ENCODE measurements around the gene C6orf15. TPM values are rescaled to one million over a fixed set of nuclear protein-coding genes. Genes with fewer than 3 reads are reported as not detected.

Gene C6orf15
- total RNA-seq, 1 donor from 2014 or later: not detected

- H3K4me1 Mint-ChIP-seq (ENCODE audit: low read depth, unreplicated experiment): no peaks in the 10 kb centered on the region
- no peak within 1 kb of the TSS for H3K27ac Mint-ChIP-seq (ENCODE audit: unreplicated experiment)
- no peak for DNase-seq
- H3K27me3 Mint-ChIP-seq (ENCODE audit: unreplicated experiment): peaks cover 4% of the 10 kb centered on the region
- TF ChIP-seq CTCF (IDR thresholded peaks at IDR 0.05; ENCODE audit: partially characterized antibody, unreplicated experiment): no peak
- H3K4me3 Mint-ChIP-seq (ENCODE audit: unreplicated experiment): no peak within 1 kb of the TSS
- H3K9me3 Mint-ChIP-seq (ENCODE audit: unreplicated experiment): peaks cover 2% of the 10 kb centered on the region
- no peaks in the 10 kb centered on the region for H3K36me3 Mint-ChIP-seq (ENCODE audit: unreplicated experiment)
Measured at GRCh38 chr6:31120151-31120915, 8.0 kb upstream of the C6orf15 start, which contains the start of gene CDSN. Gene CDSN, minus strand, starts transcription at chr6:31120446. Its CDS starts 27 bp downstream, at chr6:31120419.

- no peaks in the 10 kb centered on the region for H3K36me3 Mint-ChIP-seq (ENCODE audit: unreplicated experiment)
- H3K27ac Mint-ChIP-seq (ENCODE audit: unreplicated experiment): no peak overlapping the region
- no peaks in the 10 kb centered on the region for H3K4me1 Mint-ChIP-seq (ENCODE audit: low read depth, unreplicated experiment)
- no peak for DNase-seq
- H3K4me3 Mint-ChIP-seq (ENCODE audit: unreplicated experiment): no peak overlapping the region
- peaks cover 2% of the 10 kb centered on the region for H3K9me3 Mint-ChIP-seq (ENCODE audit: unreplicated experiment)
- TF ChIP-seq CTCF (IDR thresholded peaks at IDR 0.05; ENCODE audit: partially characterized antibody, unreplicated experiment): no peak
- H3K27me3 Mint-ChIP-seq (ENCODE audit: unreplicated experiment): peaks cover 6% of the 10 kb centered on the region
Measured at GRCh38 chr6:31118178-31118577, 5.8 kb upstream of the C6orf15 start.

- no peak for TF ChIP-seq CTCF (IDR thresholded peaks at IDR 0.05; ENCODE audit: partially characterized antibody, unreplicated experiment)
- Mint-ChIP-seq H3K27me3 (ENCODE audit: unreplicated experiment) (peaks cover 6% of the 10 kb centered on the region), H3K36me3 (ENCODE audit: unreplicated experiment) (no peaks in the 10 kb centered on the region), H3K4me3 (ENCODE audit: unreplicated experiment) (no peak overlapping the region), H3K27ac (ENCODE audit: unreplicated experiment) (no peak overlapping the region), H3K9me3 (ENCODE audit: unreplicated experiment) (peaks cover 2% of the 10 kb centered on the region), H3K4me1 (ENCODE audit: low read depth, unreplicated experiment) (no peaks in the 10 kb centered on the region)
- no peak for DNase-seq
Measured at GRCh38 chr6:31116661-31117385, 4.4 kb upstream of the C6orf15 start.

- H3K4me3 Mint-ChIP-seq (ENCODE audit: unreplicated experiment): no peak overlapping the region
- no peak for DNase-seq
- H3K36me3 Mint-ChIP-seq (ENCODE audit: unreplicated experiment): no peaks in the 10 kb centered on the region
- H3K9me3 Mint-ChIP-seq (ENCODE audit: unreplicated experiment): peaks cover 2% of the 10 kb centered on the region
- TF ChIP-seq CTCF (IDR thresholded peaks at IDR 0.05; ENCODE audit: partially characterized antibody, unreplicated experiment): no peak
- H3K27me3 Mint-ChIP-seq (ENCODE audit: unreplicated experiment): peaks cover 6% of the 10 kb centered on the region
- H3K4me1 Mint-ChIP-seq (ENCODE audit: low read depth, unreplicated experiment): no peaks in the 10 kb centered on the region
- H3K27ac Mint-ChIP-seq (ENCODE audit: unreplicated experiment): no peak overlapping the region
Measured at GRCh38 chr6:31115941-31116560, 3.7 kb upstream of the C6orf15 start.
